HCT116 (cell line): Measurements from ENCODE around the gene KCNK13. TPM values are rescaled to one million over a fixed set of nuclear protein-coding genes. Genes with fewer than 3 reads are reported as not detected.

Experiments used
- ATAC-seq: fragments of 200-7000 bp; cut with Tn5 transposase; 2 replicates; pipeline ENCODE4 v1.9.1; 2020; ENCODE audit warnings: mild to moderate bottlenecking, moderate library complexity
- BruUV-seq: library from RNA; stranded (reverse); fragments of 400-500 nt; replicated peaks from 2 replicates; lab custom pipeline; 2021; lab: Mats Ljungman, UMichigan
- CTCF ChIA-PET: fragments of 300-600 bp; sonication (Branson Sonifier 250); formaldehyde crosslinking; loops from one replicate; lab custom pipeline; 2021; ENCODE audit warnings: antibody characterized with exemption; lab: Charles Lee
- POLR2A ChIA-PET: fragments of 300-600, 350-600 bp; sonication (Branson Sonifier 250); formaldehyde crosslinking; loops from one replicate; lab custom pipeline; 2021; ENCODE audit warnings: antibody characterized with exemption; lab: Charles Lee
- RAD21 ChIA-PET, 2 experiments: fragments of 300-600 bp; sonication (Branson Sonifier 250); formaldehyde crosslinking; loops; one replicate each; lab custom pipeline; 2023; ENCODE audit warnings: low total read pairs in 2 of 2; ENCODE audit not compliant: uncharacterized antibody in 2 of 2, unreplicated experiment in 2 of 2, low non-redundant PET in 1 of 2; lab: Charles Lee
- DNase-seq: peaks from one replicate; pipeline ENCODE4 v3.0.0-alpha.2; 2010; ENCODE audit warnings: low read depth, low spot score
- H2AFZ ChIP-seq: fragments of 200-600 bp; shearing (Covaris generic), sonication (generic); 2 replicates; pipeline ENCODE4 v1.6.1; 2017; ENCODE audit warnings: low read depth, mixed run types, mixed read lengths, antibody characterized with exemption, low read length; ENCODE audit not compliant: poor library complexity, severe bottlenecking
- H3K27ac ChIP-seq: 2 replicates; pipeline ENCODE4 v1.5.1; 2012; ENCODE audit warnings: low read depth, low read length
- H3K27me3 ChIP-seq: fragments of 200-600 bp; sonication (generic); 2 replicates; pipeline ENCODE4 v1.6.1; 2016; ENCODE audit warnings: mixed run types, low read length, mixed read lengths; ENCODE audit not compliant: insufficient read depth
- H3K36me3 ChIP-seq, 2 experiments: fragments of 200-500 bp in 1 of 2; fragments of 200-600 bp in 1 of 2; sonication (Bioruptor generic) in 1 of 2; sonication (generic) in 1 of 2; 2 replicates each; pipeline versions ENCODE4 v1.5.1 to v1.6.1; 2014 to 2016; ENCODE audit warnings: low read length in 2 of 2, inconsistent platforms in 1 of 2, mixed read lengths in 1 of 2, mixed run types in 1 of 2; ENCODE audit not compliant: insufficient read depth in 2 of 2, control insufficient read depth in 1 of 2
- H3K4me1 ChIP-seq, 2 experiments: fragments of 200-600 bp in 1 of 2; sonication (generic) in 1 of 2; 2 replicates each; pipeline versions ENCODE4 v1.5.1 to v1.6.1; 2012 to 2017; ENCODE audit warnings: low read length in 2 of 2, inconsistent platforms in 1 of 2, mild to moderate bottlenecking in 1 of 2, mixed read lengths in 1 of 2, mixed run types in 1 of 2, moderate library complexity in 1 of 2; ENCODE audit not compliant: insufficient read depth in 2 of 2, control insufficient read depth in 1 of 2
- H3K4me2 ChIP-seq: fragments of 200-600 bp; sonication (generic); 2 replicates; pipeline ENCODE4 v1.6.1; 2017; ENCODE audit warnings: mixed run types, low read length, mixed read lengths
- H3K4me3 ChIP-seq, 2 experiments: fragments of 200-600 bp in 1 of 2; sonication (generic) in 1 of 2; replicated peaks in 1 of 2; 2 replicates each; pipeline ENCODE4 v1.5.1; 2011 to 2016; ENCODE audit warnings: low read length in 2 of 2, control low read depth in 1 of 2, low read depth in 1 of 2, mild to moderate bottlenecking in 1 of 2, mixed read lengths in 1 of 2, mixed run types in 1 of 2
- H3K79me2 ChIP-seq: fragments of 200-600 bp; sonication (generic); 2 replicates; pipeline ENCODE4 v1.6.1; 2017; ENCODE audit warnings: mild to moderate bottlenecking, mixed run types, low read length, moderate library complexity, mixed read lengths; ENCODE audit not compliant: insufficient read depth
- H3K9ac ChIP-seq: fragments of 200-600 bp; sonication (generic); 2 replicates; pipeline ENCODE4 v1.6.1; 2016; ENCODE audit warnings: low read length, mixed read lengths
- H3K9me2 ChIP-seq: fragments of 200-600 bp; sonication (generic), shearing (Covaris generic); 2 replicates; pipeline ENCODE4 v1.6.1; 2017; ENCODE audit warnings: mixed run types, mild to moderate bottlenecking, moderate library complexity; ENCODE audit not compliant: insufficient read depth
- H3K9me3 ChIP-seq, 2 experiments: fragments of 200-500 bp in 1 of 2; fragments of 200-600 bp in 1 of 2; sonication (Bioruptor generic) in 1 of 2; sonication (generic) in 1 of 2; 2 replicates each; pipeline ENCODE4 v1.6.1; 2014 to 2017; ENCODE audit warnings: low read length in 2 of 2, mixed read lengths in 2 of 2, inconsistent platforms in 1 of 2, low read depth in 1 of 2, mild to moderate bottlenecking in 1 of 2, mixed run types in 1 of 2, moderate library complexity in 1 of 2; ENCODE audit not compliant: control insufficient read depth in 1 of 2, insufficient read depth in 1 of 2
- H4K20me1 ChIP-seq: fragments of 200-600 bp; sonication (generic), shearing (Covaris generic); 2 replicates; pipeline ENCODE4 v1.6.1; 2017; ENCODE audit warnings: mixed run types, mild to moderate bottlenecking, moderate library complexity; ENCODE audit not compliant: insufficient read depth
- CBX3 ChIP-seq: IDR thresholded peaks from 2 replicates; pipeline ENCODE4 v1.6.1; 2012; ENCODE audit warnings: low read depth
- CEBPB ChIP-seq: IDR thresholded peaks from 2 replicates; pipeline ENCODE4 v1.6.1; 2012; ENCODE audit warnings: low read depth
- ELF1 ChIP-seq: IDR thresholded peaks from 2 replicates; pipeline ENCODE4 v1.6.1; 2012; ENCODE audit warnings: low read depth, borderline replicate concordance
- EZH2phosphoT487 ChIP-seq: fragments of 200-600 bp; IDR thresholded peaks from 2 replicates; pipeline ENCODE4 v1.6.1; 2018; ENCODE audit warnings: antibody characterized with exemption, borderline replicate concordance
- FOSL1 ChIP-seq: IDR thresholded peaks from 2 replicates; pipeline ENCODE4 v1.6.1; 2012; ENCODE audit warnings: low read depth
- JUND ChIP-seq: IDR thresholded peaks from 2 replicates; pipeline ENCODE4 v1.6.1; 2012
- POLR2A ChIP-seq: IDR thresholded peaks from 2 replicates; pipeline ENCODE4 v1.7.0; 2011; ENCODE audit warnings: borderline replicate concordance; ENCODE audit not compliant: insufficient read depth, insufficient read length; ENCODE audit errors: extremely low read depth
- SP1 ChIP-seq: IDR thresholded peaks from 2 replicates; pipeline ENCODE4 v1.6.1; 2012; ENCODE audit warnings: low read depth
- ZBTB33 ChIP-seq: IDR thresholded peaks from 2 replicates; pipeline ENCODE4 v1.6.1; 2011; ENCODE audit warnings: mild to moderate bottlenecking, low read length, moderate library complexity; ENCODE audit not compliant: insufficient replicate concordance; ENCODE audit errors: extremely low read depth
- intact Hi-C: fragments of 100-400 bp; cut with micrococcal nuclease; formaldehyde crosslinking; loops from 2 replicates; pipeline ENCODE4 v1.10.0; 2022
- total RNA-seq: library from RNA; stranded (reverse); gene quantifications from one replicate; pipeline ENCODE4 v1.2.1, GENCODE V29; 2021; ENCODE audit not compliant: unreplicated experiment

The KCNK13 gene
- total RNA-seq, 1 experiment from 2014 or later: 2.2 TPM

GRCh38 chr14:90058876-90059458 lies 2.8 kb upstream of the KCNK13 start:
- ATAC-seq (no peak), DNase-seq (no peak)
- intact Hi-C loops: loop anchor here (5.0 kb wide), 1 partner anchor 102 kb away; the partner anchor contains the start of gene TDP1
- ChIA-PET POLR2A (no interaction called here), RAD21 (no interaction called here), CTCF (interaction anchor here (2.0 kb wide), 1 partner anchor 86 kb away, joined by 17 read pairs; no protein-coding TSS in a partner anchor)
- no peak for TF ChIP-seq POLR2A
- TF ChIP-seq SP1: no peak
- TF ChIP-seq EZH2phosphoT487: no peak
- TF ChIP-seq CBX3: no peak
- no peak for TF ChIP-seq CEBPB
- TF ChIP-seq ZBTB33: no peak
- TF ChIP-seq JUND: no peak
- TF ChIP-seq FOSL1: no peak
- no peak for TF ChIP-seq ELF1
- Histone ChIP-seq H3K27ac (no peak overlapping the region), H4K20me1 (no peaks in the 10 kb centered on the region), H3K9me3 (no peaks in the 10 kb centered on the region), H3K27me3 (no peaks in the 10 kb centered on the region), H3K4me3 (no peak overlapping the region), H3K36me3 (no peaks in the 10 kb centered on the region), H3K9me2 (no peaks in the 10 kb centered on the region), H3K9ac (no peak overlapping the region), H3K79me2 (no peaks in the 10 kb centered on the region), H3K4me2 (no peak overlapping the region), H3K4me1 (peaks cover 0 to 16% of the 10 kb centered on the region in 2 experiments; a peak in 2 of 4 replicates), H2AFZ (no peak overlapping the region)
- no TSS peak for BruUV-seq
